Erythroblast (primary cell): Measurements from ENCODE around the gene ADAMTSL2.

ENCODE experiments used
- GATA1 ChIP-seq: IDR thresholded peaks from 2 replicates; pipeline ENCODE4 v1.6.1; 2011; ENCODE audit warnings: low read depth, mild to moderate bottlenecking, control low read depth, low read length, moderate library complexity
- POLR2A ChIP-seq: IDR thresholded peaks from 2 replicates; pipeline ENCODE4 v1.6.1; 2011; ENCODE audit warnings: mild to moderate bottlenecking, low read length

DNA sequence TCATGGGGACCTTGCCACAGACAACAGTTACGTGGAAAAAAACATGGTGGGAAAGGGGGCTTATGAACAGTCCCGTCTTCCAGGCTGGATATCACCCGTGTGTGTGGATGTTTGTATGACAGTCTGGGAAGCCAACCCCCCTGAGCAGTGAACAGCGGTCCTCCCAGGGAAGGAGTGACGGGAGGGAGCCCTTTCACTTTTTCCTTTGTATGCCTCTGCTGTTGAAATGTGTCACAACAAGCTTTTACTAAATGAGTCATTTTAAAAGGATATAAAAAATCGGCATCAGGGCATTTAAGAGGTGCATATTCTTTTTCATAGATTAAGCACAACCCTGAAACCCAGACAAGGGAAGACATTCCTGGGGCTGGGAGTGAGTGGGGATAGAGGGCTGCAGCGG lies 14.8 kb upstream of the ADAMTSL2 start:
- TF ChIP-seq POLR2A (no peak), GATA1 (no peak)
